OCI-LY3 (cell line): ENCODE results near the gene BTG2.

Experiments
- EZH2phosphoT487 ChIP-seq: fragments of 200-600 bp; shearing (Covaris generic); IDR thresholded peaks from 2 replicates; pipeline ENCODE4 v1.6.1; 2018; ENCODE audit warnings: antibody characterized with exemption, mixed run types, low read depth
- TF ChIP-seq, protein P1 (sequence below): fragments of 200-600, 300-600 bp; sonication (generic); IDR thresholded peaks from 2 replicates; pipeline ENCODE4 v1.5.1; 2014; ENCODE audit warnings: antibody characterized with exemption, low read length, low read depth

DNA sequence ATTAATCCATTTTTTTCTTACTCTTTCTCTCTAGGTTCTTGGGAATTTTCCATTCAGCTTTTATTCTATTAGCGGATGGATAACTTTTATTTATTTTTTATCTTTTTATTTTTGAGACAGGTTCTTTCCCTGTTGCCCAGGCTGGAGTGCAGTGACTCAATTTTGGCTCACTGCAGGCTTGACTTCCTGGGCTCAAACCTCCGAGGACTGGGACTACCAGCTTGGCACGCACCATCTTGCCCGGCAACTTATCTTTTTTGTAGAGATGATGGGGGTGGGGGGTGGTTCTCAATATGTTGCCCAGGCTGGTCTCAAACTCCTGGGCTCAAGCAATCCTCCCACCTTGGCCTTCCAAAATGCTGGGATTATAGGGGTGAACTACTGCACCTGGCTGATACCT lies 39.8 kb upstream of the BTG2 start:
- TF ChIP-seq, protein P1, sequence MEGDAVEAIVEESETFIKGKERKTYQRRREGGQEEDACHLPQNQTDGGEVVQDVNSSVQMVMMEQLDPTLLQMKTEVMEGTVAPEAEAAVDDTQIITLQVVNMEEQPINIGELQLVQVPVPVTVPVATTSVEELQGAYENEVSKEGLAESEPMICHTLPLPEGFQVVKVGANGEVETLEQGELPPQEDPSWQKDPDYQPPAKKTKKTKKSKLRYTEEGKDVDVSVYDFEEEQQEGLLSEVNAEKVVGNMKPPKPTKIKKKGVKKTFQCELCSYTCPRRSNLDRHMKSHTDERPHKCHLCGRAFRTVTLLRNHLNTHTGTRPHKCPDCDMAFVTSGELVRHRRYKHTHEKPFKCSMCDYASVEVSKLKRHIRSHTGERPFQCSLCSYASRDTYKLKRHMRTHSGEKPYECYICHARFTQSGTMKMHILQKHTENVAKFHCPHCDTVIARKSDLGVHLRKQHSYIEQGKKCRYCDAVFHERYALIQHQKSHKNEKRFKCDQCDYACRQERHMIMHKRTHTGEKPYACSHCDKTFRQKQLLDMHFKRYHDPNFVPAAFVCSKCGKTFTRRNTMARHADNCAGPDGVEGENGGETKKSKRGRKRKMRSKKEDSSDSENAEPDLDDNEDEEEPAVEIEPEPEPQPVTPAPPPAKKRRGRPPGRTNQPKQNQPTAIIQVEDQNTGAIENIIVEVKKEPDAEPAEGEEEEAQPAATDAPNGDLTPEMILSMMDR = no peak
- TF ChIP-seq EZH2phosphoT487 = no peak
